OCI-LY1 (cell line): ENCODE measurements around the gene GRK5.

Experiments used
- EZH2 ChIP-seq: fragments of 200-600 bp; sonication (generic), shearing (Covaris generic); IDR thresholded peaks from 2 replicates; pipeline ENCODE4 v1.8.0; 2017; ENCODE audit warnings: borderline replicate concordance, mixed run types, mild to moderate bottlenecking, antibody characterized with exemption, low read length, moderate library complexity, mixed read lengths
- TF ChIP-seq, protein P1 (sequence below): fragments of 200-600 bp; sonication (generic), shearing (Covaris generic); IDR thresholded peaks from 2 replicates; pipeline ENCODE4 v1.5.1; 2017; ENCODE audit warnings: mild to moderate bottlenecking, antibody characterized with exemption, low read length, moderate library complexity, mixed read lengths

DNA sequence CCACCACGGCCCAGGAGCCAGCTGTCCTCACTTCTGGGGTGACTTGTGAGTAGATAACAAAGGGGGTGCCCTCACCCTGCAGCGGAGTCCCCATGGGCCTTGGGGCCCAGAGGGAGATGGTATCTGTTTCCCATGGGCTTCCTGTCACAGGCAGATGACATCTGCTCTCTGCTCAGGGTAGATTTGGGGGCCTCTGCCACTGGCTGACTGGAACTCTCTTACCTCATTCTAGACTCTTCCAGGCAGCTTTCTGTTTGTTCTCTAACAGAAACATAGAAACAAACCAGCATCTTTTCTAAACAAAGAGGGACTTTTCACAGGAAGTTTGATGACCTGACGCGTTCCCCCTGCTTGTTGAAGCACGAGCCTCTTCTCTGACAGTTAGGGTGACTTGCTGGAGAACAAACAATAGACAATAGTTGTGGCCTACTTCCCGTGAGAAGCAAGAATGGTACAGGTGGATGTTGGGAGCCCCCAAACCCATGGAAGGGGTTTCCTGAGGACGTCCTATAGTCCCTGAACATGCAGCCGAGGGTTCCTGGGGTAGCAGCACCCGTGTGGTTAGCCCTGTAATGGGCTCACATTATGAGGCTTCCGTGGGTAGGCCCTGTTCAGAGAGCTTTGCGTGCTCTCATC is 61.6 kb downstream of the GRK5 start:
- TF ChIP-seq, protein P1, sequence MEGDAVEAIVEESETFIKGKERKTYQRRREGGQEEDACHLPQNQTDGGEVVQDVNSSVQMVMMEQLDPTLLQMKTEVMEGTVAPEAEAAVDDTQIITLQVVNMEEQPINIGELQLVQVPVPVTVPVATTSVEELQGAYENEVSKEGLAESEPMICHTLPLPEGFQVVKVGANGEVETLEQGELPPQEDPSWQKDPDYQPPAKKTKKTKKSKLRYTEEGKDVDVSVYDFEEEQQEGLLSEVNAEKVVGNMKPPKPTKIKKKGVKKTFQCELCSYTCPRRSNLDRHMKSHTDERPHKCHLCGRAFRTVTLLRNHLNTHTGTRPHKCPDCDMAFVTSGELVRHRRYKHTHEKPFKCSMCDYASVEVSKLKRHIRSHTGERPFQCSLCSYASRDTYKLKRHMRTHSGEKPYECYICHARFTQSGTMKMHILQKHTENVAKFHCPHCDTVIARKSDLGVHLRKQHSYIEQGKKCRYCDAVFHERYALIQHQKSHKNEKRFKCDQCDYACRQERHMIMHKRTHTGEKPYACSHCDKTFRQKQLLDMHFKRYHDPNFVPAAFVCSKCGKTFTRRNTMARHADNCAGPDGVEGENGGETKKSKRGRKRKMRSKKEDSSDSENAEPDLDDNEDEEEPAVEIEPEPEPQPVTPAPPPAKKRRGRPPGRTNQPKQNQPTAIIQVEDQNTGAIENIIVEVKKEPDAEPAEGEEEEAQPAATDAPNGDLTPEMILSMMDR = no peak
- TF ChIP-seq EZH2 = no peak
